ENCODE data around the gene ZNF683.
"Not testable (repeated sequence)": the region's sequence is repeated elsewhere in the genome, so short reads cannot be mapped to it uniquely, and the experiment has no call there.

ZNF683 gene

DNA sequence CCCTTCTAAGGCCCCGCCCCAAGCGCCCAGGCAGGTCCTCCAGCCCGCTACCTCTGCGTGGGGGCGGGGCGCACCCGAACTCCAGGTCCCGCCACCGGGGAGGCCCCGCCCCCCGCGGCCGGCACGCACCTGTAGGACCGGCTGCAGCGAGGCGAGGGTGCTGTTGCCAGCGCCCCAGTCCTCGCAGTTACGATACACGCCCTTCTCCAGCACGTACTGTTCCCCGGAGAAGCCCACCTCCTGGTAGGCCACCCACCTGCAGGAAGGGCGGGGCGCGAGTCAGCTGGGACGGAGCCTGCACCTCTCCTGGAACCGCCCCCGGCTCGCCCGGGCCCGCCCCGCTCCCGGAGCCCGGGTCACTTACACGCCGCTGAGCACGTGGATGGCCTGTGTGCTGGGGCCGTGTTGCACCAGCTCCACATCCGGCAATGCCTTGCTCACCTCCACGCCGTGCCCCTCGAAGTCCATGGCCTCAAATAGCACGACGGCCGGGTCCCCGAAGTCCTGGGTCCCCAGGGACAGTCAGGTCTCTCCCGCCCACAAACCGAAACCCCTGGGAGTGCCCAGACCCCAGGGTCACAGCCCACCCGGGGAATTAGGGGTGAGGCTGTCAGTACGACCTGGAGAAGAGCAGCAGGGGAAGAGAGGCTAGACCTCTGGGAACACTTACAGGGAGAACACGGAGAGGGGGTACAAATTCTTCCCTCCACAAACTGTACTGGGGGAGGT lies 35.9 kb downstream of the ZNF683 start:
- peak; percentile 77 for DNase-seq (ENCODE audit: low read depth)

DNA sequence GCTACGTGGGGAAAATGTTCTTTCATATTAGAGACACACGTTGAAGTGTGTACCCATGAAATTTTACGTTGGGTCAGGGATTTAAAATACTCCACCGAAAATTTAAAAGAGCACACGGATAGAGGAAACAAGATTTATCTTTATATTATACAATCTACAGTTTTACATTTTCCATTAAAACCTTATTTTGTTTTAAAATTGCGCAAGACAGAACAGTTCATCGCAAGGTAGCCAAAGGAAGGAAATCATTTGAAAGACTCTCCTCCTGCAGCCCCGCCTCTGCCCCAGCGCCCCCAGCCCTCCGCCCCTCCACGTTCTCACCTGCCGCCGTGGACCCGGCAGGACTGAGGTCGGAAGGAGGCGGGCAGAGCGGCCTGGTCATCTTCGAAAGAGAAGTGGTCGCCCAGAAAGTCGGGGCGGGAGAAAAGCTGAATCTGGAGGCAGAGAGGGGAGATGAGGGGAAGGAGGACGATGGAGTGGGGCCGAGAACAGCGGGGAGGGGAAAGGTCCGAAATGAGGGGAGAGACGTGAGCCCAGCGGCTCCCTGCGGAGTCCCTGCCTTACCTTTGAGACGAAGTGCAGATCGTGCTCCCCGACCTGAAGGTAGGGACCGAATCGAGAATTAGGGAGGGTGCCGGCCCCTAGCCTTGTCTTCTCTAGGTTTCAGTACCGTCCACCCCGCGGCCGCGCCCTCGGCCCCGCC lies 36.6 kb downstream of the ZNF683 start:
- no peak for DNase-seq (ENCODE audit: low read depth)

DNA sequence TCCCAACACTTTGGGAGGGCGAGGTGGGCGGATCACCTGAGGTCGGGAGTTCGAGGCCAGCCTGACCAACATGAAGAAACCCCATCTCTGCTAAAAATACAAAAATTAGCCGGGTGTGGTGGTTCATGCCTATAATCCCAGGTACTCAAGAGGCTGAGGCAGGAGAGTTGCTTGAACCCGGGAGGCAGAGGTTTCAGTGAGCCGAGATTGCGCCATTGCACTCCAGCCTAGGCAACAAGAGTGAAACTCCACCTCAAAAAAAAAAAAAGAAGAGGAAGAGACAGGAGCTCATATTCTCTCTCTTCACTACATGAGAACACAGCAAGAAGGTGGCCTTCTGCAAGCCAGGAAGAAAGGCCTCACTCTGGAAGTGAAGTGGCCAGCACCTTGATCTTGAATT lies 39.2 kb downstream of the ZNF683 start:
- not testable (repeated sequence) for DNase-seq (ENCODE audit: low read depth)

- no peak for DNase-seq (ENCODE audit: low read depth)
Measured at GRCh38 chr1:26330276-26330675, 42.3 kb downstream of the ZNF683 start.

DNA sequence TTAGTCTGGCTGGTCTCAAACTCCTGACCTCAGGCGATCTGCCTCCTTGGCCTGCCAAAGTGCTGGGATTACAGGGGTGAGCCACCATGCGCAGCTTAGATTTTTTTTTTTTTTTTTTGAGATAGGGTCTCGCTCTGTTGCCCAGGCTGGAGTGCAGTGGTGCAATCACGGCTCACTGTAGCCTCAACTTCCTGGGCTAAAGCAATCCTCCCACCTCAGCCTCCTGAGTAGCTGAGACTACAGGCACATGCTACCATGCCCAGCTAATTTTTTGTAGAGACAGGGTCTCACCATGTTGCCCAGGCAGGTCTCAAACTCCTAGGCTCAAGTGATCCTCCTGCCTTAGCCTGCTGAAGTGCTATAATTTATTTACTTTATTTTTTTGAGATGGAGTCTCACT lies 43.2 kb downstream of the ZNF683 start:
- not testable (repeated sequence) for DNase-seq (ENCODE audit: low read depth)

GRCh38 chr1:26328597-26328996 lies 44.0 kb downstream of the ZNF683 start:
- no peak for DNase-seq (ENCODE audit: low read depth)

GRCh38 chr1:26327956-26328362 lies 44.6 kb downstream of the ZNF683 start:
- no peak for DNase-seq (ENCODE audit: low read depth)

- DNase-seq (ENCODE audit: low read depth), result no peak
Measured at GRCh38 chr1:26324550-26324949, 48.0 kb downstream of the ZNF683 start.

DNA sequence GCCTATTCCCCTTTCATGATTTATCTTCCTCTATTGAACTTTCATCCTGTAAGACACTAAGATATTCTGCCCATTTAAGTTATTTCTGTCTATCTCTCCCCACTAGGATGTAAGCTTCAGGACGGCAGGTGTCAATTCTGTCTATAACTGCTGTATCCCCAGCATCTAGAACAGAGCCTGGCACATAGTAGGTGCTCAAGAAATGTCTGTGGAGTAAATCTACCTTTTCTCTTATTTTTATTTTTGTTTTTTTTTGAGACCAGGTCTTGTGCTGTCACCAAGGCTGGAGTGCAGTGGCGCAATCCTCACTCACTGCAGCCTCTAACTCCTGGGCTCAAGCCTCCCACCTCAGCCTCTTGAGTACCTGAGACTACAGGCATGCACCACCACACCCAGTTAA lies 49.2 kb downstream of the ZNF683 start:
- DNase-seq (ENCODE audit: low read depth), result no peak

DNA sequence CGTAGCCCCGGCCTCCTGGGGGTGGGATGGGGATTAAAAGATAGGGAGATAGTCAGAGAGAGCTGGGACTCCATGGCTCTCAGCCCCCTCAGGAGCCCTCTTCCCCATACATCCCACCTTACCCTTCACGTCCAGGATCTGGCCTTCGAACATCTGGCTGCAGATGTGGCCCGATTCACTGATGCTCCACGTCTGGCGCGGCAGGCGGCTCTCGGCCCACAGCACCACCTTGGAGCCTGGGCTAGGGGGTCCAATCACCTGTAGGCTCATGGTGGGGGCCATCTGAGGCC lies 50.6 kb downstream of the ZNF683 start:
- DNase-seq (ENCODE audit: low read depth), result no peak

GRCh38 chr1:26321315-26322041 lies 51.1 kb downstream of the ZNF683 start:
- DNase-seq (ENCODE audit: low read depth), result peak; percentile 95

GRCh38 chr1:26320896-26321295 lies 51.7 kb downstream of the ZNF683 start:
- no peak for DNase-seq (ENCODE audit: low read depth)

GRCh38 chr1:26318338-26319064 lies 54.0 kb downstream of the ZNF683 start:
- peak; percentile 32 for DNase-seq (ENCODE audit: low read depth)

GRCh38 chr1:26317612-26318337 lies 54.8 kb downstream of the ZNF683 start, which contains the start of gene CD52:
CD52 (plus strand) TSS chr1:26317958; CDS start chr1:26318018, 60 bp downstream.
- peak; percentile 48 for DNase-seq (ENCODE audit: low read depth)

DNA sequence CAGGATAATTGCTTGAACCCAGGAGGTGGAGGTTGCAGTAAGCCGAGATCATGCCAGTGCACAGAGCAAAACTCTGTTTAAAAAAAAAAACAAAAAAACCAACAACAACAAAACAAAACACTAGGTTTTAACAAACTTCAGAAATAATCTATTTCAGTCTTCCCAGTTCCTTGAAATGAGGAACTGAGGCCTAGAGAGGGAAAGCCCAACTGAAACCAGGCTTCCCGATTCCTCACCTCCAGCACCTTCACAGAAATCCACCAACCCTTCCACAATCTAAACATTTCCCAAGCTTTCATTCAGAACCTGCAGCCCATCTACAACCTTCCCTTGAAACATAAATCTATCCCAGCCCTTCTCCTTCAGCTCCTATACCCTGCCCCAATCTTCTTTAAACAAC lies 55.4 kb downstream of the ZNF683 start:
- no peak for DNase-seq (ENCODE audit: low read depth)

DNA sequence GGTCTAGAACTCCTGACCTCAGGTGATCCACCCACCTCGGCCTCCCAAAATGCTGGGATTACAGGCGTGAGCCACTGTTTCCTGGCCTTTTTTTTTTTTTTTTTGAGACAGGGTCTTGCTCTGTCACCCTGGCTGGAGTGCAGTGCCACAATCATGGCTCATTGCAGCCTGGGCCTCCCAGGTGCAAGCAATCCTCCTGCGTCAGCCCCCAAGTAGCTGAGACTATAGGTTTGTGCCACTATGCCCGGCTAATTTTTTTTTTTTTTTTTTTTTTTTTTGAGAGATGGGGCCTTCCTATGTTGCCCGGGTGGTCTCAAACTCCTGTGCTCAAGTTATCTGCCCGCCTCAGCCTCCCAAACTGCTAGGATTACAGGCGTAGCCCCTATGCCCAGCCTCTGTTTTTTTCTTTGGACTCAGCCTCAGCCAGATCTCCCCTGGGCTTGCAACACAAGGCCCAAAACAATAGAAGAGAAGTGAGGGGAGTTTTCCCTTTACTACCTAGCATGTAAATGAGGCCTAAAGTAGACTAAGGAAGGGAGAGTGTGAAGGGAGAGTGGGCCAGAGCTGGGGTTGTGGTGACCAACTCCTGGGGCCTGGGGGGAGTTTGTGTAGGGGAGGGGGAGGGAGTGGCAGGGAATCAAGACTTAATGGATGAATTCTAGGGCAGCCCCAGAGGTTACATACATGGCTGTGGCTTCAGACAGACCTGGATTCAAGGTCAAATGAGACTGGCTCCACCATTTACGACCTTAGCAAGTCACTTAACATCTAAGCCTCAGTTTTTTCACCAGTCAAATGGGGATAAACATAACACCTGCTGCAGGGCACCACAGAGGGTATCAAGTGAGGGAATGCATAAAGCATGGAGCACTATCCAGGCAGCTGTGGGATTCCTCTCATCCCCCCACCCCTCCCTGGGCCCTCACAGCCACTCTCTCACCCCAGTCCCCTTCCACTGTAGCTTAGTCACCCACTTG lies 56.4 kb downstream of the ZNF683 start:
- no peak for DNase-seq (ENCODE audit: low read depth)

GRCh38 chr1:26314501-26314900 lies 58.0 kb downstream of the ZNF683 start:
- DNase-seq (ENCODE audit: low read depth), result no peak

Data from activated T-cell treated with anti-CD3 and anti-CD28 coated beads for 24 hours (primary cell).